M059J (cell line): ENCODE data around the gene CHRNA4. TPM values are rescaled to one million over a fixed set of nuclear protein-coding genes. Genes with fewer than 3 reads are reported as not detected.
A peak's percentile ranks its signal among the peaks of the same experiment; 100 is the strongest.

Experiments
- DNase-seq: peaks from one replicate; pipeline ENCODE4 v3.0.0-alpha.2; 2012; ENCODE audit warnings: low read depth
- total RNA-seq: library from RNA; depleted of rRNA; stranded (reverse); fragments of >200 nt; shearing (Covaris generic); gene quantifications from 2 replicates; pipeline ENCODE4 v1.2.3, GENCODE V29; 2014

The CHRNA4 gene
- total RNA-seq, 1 experiment from 2014 or later, result not detected

- no peak for DNase-seq
Measured at GRCh38 chr20:63377951-63378381, 16.8 kb upstream of the CHRNA4 start.

GRCh38 chr20:63377256-63377941 is 16.2 kb upstream of the CHRNA4 start:
- DNase-seq, result no peak

GRCh38 chr20:63376283-63377250 is 15.4 kb upstream of the CHRNA4 start:
- no peak for DNase-seq

GRCh38 chr20:63375438-63375837 is 14.3 kb upstream of the CHRNA4 start:
- no peak for DNase-seq

DNA sequence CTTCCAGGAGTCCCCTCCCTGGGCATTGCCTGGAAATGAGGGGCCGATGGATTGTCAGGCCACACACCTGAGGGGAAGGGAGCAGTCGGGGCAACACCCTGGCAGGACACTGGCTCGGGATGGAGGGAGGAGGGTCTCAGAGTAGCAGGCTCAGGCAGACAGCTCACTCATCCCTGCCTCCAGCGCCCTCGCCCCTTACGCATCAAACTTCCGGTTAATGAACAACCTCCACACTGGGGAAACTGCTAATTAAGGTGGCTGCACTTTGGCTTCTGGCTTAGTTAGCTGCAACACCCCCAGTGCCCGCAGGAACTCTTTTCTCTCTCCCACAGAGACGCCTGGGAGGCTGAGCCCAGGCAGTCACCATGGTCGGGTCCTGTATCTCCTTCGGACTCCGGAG is 13.4 kb upstream of the CHRNA4 start:
- no peak for DNase-seq

DNA sequence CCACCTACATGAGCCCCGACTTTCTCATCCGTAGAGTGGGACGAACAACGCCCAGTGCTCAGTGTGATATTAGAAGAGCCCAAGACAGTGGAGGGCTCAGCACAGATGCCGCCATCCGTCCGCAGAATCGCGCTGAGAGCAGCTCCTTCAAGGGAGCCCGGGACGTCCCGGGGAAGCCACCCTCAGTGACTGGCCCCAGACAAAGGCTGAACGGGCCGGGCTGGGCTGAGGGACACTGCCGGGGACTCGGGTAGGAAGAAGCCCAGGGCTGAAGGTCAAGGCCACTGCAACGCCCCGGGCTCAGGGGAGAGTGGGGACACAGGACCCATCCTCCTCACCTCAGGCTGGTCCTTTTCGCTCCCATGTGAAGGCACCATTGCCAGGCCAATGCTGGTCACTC is 12.8 kb upstream of the CHRNA4 start:
- DNase-seq, result no peak

DNA sequence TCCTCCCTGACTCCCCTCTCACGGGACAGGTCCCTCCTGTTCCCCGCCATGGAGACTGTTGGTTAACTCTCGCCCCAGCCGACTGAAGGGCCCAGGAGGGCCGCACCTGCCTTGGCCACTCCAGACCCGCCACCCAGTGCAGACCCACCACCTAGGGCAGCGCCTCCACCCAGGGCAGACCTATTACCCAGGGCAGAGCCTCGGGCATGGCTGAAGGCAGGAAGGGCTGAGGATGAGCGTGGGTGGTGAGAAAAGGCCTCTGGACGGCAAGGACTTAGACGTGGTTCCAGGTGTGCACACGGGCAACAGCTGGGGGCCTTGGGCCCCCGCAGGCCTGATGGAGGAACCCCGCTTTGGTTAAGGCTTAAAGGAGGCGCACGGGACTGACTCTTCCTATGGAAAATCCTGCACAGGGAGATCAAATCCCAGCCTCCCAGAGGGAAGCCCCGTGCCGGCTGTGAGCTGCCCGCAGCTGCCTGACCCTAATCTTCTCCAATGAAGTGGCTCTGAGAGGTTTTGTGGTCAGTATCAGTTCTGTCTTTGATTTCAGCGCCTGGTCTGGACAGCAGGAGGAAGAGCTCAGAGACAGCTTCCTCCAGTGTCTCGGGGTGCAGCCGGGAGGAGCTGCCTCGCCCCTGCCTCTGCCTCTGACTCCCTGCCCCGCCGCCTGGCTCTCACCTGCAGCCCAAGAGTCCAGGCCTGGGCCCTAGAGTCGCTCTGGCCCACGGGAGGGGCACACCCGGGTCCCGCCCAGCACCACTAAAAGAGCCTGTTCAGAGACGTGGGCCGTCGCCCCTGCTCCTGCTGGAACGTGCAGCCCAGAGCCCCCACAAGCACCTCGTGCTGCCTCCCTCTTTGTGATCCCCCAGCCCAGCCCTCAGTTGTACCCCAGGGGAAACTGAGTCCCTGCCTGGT is 12.1 kb upstream of the CHRNA4 start:
- no peak for DNase-seq

- DNase-seq, result no peak
Measured at GRCh38 chr20:63371291-63371865, 10.2 kb upstream of the CHRNA4 start.

DNA sequence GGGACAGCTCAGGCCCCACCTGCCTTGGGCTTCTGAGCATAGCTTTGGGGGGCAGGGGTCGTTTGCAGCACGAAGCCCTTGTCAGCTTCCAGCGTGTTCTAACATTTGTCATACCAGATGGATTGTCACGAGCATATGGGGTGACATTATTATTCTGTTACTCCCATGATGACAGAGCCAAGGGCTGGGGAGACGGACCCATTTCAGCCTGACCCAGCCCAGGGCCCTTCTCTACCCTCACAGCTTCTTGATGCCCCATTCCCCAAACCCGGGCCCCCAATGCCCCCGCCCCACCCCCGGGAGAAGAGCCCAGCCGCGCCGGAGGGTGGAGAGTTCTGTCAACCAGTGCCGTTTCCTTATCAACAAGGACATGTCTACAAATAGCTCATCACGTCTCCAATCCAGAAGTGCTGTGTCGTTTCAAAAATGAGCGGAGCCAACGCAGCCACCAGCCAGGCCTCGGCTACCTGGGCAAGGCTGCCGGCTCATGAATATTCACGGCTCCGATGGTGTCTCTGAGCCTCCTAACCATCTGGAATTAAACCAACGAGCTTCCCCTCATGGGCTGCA is 9.6 kb upstream of the CHRNA4 start:
- DNase-seq, result no peak

GRCh38 chr20:63369724-63370617 is 8.8 kb upstream of the CHRNA4 start:
- DNase-seq, result no peak

- no peak for DNase-seq
Measured at GRCh38 chr20:63369024-63369530, 7.9 kb upstream of the CHRNA4 start.

- DNase-seq, result no peak
Measured at GRCh38 chr20:63368151-63368550, 7.0 kb upstream of the CHRNA4 start.

DNA sequence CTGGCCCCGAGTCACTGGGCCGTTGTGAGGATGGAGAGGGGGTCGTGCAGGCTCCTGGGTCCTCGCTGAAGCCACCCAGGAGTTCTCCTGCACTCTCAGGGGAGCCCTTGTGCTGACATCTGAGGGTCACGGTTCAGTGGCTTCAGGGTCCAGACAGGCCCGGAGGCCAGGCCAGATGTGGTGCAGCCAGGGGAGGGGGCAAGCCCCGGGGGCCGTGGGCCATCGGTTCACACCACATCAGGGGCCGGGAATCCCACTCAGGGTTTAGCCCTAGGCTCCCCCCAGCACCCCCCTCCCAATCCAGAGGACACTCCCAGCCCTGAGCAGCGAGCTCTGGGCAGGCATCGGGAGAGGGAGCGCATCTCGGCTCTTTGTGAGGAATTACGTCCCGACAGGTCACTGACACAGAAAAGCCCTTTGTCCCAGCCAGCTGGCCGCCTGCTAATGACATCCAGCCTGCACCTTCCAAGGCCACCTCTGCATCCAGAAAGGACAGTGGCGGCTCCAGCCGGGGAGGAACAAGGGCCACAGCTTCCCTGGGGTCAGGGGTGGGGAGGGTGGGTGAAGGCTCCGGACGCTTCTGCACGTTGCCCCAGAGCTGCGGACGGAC is 6.4 kb upstream of the CHRNA4 start:
- DNase-seq, result no peak

DNA sequence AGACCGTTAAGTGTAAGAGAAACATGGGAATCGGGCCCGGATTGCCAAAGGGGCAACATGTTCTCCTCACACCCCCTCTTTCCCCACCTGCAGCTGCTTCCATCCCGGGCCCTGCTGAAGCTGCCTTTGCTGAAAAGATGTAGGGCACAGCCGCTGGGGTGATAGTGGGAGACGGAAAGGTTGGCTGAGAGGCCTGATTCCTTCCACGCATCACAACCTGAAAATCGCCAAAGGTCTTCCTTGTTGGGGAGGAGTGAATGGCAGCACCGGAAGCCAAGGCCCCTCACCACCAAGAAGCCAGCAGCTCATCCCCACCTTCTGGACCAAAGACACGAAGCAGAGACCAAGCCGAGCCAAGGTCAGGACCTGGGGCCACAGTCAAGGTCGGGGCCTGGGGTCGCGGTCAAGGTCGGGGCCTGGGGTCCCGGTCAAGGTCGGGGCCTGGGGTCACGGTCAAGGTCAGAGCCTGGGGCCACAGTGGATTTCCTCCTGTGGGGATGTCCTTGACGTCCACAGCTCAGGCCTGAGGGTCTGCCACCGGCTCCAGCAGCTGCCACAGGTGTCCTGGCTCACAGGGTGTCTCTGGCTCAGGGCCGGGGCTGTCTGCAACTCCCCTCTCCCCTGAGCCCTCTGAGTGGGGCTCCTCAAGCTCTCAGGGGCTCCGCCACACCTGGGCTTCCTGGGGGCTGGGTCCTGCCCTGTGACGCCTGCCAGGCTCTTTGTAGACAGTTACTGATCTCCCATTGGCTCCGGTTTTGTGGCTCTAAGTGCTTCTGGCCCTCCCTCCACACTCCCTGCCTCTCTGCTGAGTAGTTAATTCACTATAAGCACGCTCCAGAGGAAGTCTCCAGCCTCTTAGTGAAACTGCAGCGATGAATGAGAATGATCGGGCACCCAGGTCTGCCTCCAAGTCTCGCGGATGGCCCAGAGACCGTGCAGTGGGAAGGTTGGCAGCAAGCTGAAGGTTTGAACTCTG is 5.5 kb upstream of the CHRNA4 start:
- peak; percentile 20 for DNase-seq

DNA sequence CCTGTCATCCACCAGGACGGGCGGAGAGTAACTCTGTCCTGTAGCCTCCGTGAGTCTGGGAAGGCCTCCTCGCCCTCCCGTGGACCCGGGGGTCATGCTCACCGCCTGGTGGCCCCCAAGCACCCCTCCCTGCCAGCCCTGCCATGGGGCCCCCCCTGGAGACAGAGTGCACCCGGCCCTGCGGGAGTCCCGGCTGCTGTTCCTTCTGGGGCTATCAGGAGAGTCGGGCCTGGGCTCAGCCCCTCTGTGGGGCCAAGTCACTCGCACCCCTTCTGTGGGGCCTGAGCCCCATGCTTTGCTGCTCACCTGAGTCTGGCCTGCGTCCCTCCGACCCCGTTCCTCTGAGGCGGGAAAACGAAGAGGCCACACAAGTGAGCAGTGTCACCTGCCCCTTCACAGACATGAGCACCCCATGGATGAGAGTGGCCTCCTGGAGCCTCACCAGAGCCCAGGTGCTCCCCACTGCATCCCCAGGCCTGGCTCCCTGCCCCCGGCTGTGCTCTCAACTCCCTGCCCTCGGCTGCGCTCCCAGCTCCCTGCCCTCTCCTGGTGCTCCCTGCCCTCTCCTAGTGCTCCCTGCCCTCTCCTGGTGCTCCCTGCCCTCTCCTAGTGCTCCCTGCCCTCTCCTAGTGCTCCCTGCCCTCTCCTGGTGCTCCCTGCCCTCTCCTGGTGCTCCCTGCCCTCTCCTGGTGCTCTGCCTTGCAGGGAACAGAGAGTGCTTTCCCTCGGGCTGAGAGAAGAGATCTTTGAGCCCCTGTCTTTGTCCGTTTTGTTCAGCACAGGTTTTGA is 4.6 kb upstream of the CHRNA4 start:
- DNase-seq, result no peak

GRCh38 chr20:63364801-63365585 is 3.8 kb upstream of the CHRNA4 start:
- no peak for DNase-seq
